ENCODE results near the gene BLVRB. TPM values are rescaled to one million over a fixed set of nuclear protein-coding genes. Genes with fewer than 3 reads are reported as not detected.
A peak's percentile ranks its signal among the peaks of the same experiment; 100 is the strongest.

Gene BLVRB
- total and polyA plus RNA-seq, 7 donors = 115 to 232 (median 197) TPM

DNA sequence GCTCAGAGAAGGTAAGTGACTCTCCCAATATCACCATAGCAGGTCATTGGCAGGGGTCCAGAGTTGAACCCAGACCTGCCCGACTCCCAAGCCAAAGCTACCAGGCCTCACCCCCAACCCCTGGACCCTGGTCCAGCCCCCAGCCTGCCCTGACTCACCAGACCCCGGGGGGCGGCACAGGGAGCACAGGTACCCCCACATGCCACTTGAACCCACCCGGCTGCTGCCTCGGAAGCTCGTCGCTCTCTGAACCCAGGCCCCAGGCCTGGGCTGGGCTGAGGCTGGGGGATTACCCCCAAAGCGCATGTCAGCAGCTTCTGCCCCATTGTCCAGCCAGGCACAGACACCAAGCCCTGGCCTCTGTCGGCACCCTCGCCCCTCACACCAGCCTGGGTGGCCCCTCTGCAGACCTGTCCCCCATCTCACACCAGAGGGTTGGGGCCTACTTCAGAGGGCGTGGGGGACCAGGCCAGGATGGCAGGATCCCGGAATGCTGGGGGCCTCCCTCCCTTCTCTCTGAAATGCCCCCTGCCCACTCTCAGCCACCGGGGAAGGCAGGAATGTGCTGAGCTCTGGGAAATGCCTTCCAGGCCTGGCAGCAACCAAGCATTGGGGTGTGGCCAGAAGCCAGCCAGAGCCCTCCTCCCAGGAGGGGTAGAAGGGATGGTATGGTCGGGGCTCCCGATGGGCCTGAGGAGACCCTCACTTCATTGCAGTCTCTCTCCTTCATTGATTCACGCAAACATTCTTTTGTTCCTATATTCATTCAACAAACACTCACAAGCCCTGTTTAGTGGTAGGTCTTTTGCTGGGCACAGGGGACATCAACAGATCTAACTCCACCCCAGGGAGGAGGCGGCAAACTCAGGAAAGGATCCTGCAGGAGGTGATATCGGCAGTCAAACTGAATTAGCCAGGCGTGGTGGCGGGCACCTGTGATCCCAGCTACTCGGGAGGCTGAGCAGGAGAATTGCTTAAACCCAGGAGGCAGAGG lies 50.7 kb downstream of the BLVRB start:
- H3K36me3 ChIP-seq = no peaks in the 10 kb centered on the region
- WGBS, 2 donors = 89 to 90% methylated on average over 21 of the region's 21 CpGs
- intact Hi-C loops (cut with DNase I) = loop anchor here (5.0 kb wide), 1 partner anchor 32 kb away; no protein-coding TSS in a partner anchor
- peaks cover 0 to 10% (median 5%) of the 10 kb centered on the region in 4 donors for H3K4me1 ChIP-seq
- H3K4me3 ChIP-seq = no peak overlapping the region
- TF ChIP-seq EP300 (IDR thresholded peaks at IDR 0.05) (no peak), POLR2A (IDR thresholded peaks at IDR 0.05) (no peak), POLR2AphosphoS5 (IDR thresholded peaks at IDR 0.05) (no peak)
- TF ChIP-seq, protein P1, sequence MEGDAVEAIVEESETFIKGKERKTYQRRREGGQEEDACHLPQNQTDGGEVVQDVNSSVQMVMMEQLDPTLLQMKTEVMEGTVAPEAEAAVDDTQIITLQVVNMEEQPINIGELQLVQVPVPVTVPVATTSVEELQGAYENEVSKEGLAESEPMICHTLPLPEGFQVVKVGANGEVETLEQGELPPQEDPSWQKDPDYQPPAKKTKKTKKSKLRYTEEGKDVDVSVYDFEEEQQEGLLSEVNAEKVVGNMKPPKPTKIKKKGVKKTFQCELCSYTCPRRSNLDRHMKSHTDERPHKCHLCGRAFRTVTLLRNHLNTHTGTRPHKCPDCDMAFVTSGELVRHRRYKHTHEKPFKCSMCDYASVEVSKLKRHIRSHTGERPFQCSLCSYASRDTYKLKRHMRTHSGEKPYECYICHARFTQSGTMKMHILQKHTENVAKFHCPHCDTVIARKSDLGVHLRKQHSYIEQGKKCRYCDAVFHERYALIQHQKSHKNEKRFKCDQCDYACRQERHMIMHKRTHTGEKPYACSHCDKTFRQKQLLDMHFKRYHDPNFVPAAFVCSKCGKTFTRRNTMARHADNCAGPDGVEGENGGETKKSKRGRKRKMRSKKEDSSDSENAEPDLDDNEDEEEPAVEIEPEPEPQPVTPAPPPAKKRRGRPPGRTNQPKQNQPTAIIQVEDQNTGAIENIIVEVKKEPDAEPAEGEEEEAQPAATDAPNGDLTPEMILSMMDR (IDR thresholded peaks at IDR 0.05) = no peak
- no peaks in the 10 kb centered on the region for H3K9me3 ChIP-seq
- no peaks in the 10 kb centered on the region for H3K27me3 ChIP-seq
- no peak overlapping the region for H3K27ac ChIP-seq
- no peak for DNase-seq

DNA sequence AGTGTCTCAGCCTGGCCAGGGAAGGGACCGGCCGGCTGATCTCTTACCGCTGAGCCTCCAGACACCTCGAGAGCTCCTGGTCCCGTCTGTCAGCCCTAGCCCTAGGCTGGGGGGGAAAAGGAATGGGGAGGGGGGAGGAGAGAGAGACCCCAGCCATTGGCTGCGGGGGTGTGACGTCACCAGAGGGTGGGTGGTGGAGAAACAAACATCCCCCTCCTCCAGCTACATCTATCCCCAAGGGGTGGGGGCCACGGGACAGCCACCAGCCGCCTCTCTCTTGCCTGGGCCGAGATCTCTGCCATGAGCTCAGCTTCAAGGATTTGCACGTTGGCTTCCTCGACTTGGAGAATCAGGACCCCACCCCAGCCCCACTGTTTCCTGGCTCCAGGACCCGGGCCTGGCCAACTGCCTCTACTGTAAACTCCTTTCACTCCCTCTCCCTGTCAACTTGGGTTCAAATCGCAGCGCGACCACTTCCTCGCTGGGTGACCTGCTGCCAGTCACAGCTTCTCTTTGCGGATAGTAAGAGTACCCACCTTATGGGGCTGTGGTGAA lies 52.2 kb downstream of the BLVRB start, which contains the start of gene PRX:
PRX (minus strand) TSS at position 88 of the 555 bp plus-strand sequence. CDS start 5,446 bp downstream, outside the sequence.
- Histone ChIP-seq H3K36me3 (no peaks in the 10 kb centered on the region), H3K27me3 (no peaks in the 10 kb centered on the region), H3K4me1 (peaks cover 0 to 10% (median 5%) of the 10 kb centered on the region in 4 donors), H3K4me3 (no peak within 1 kb of the TSS), H3K27ac (no peak within 1 kb of the TSS), H3K9me3 (no peaks in the 10 kb centered on the region)
- DNase-seq = no peak
- no peak for TF ChIP-seq POLR2AphosphoS5 (IDR thresholded peaks at IDR 0.05)
- TF ChIP-seq, protein P1 (IDR thresholded peaks at IDR 0.05) = no peak
- no peak for TF ChIP-seq EP300 (IDR thresholded peaks at IDR 0.05)
- no peak for TF ChIP-seq POLR2A (IDR thresholded peaks at IDR 0.05)
- intact Hi-C loops (cut with DNase I) = loop anchor here (5.0 kb wide), 1 partner anchor 34 kb away; no protein-coding TSS in a partner anchor
- 46 to 53% methylated on average over 18 of the region's 18 CpGs for WGBS, 2 donors

DNA sequence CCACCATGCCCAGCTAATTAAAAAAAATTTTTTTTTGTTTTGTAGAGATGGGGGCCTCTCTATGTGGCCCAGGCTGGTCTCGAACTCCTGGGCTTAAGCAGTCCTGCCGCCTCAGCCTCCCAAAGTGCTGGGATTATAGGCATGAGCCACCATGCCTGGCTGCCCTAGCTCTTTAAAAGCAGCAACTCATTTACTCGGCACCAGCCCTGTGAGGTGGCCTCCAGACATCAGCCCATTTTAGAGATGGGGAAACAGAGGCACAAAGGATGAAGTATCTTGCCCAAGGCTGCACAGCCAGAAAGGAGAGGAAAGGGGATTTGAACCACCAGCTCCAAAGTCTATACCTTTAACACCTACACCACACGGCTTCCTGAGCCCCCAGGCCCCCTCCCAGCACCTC lies 52.7 kb downstream of the BLVRB start:
- TF ChIP-seq POLR2A (IDR thresholded peaks at IDR 0.05) (no peak), EP300 (IDR thresholded peaks at IDR 0.05) (no peak), POLR2AphosphoS5 (IDR thresholded peaks at IDR 0.05) (no peak)
- intact Hi-C loops (cut with DNase I) = loop anchor here (5.0 kb wide), 1 partner anchor 34 kb away; no protein-coding TSS in a partner anchor
- H3K27me3 ChIP-seq = no peaks in the 10 kb centered on the region
- H3K4me1 ChIP-seq = peaks cover 0 to 10% (median 5%) of the 10 kb centered on the region in 4 donors
- DNase-seq = no peak
- no peak overlapping the region for H3K4me3 ChIP-seq
- H3K36me3 ChIP-seq = no peaks in the 10 kb centered on the region
- 75 to 79% methylated on average over 4 of the region's 4 CpGs for WGBS, 2 donors
- H3K27ac ChIP-seq = no peak overlapping the region
- no peaks in the 10 kb centered on the region for H3K9me3 ChIP-seq

DNA sequence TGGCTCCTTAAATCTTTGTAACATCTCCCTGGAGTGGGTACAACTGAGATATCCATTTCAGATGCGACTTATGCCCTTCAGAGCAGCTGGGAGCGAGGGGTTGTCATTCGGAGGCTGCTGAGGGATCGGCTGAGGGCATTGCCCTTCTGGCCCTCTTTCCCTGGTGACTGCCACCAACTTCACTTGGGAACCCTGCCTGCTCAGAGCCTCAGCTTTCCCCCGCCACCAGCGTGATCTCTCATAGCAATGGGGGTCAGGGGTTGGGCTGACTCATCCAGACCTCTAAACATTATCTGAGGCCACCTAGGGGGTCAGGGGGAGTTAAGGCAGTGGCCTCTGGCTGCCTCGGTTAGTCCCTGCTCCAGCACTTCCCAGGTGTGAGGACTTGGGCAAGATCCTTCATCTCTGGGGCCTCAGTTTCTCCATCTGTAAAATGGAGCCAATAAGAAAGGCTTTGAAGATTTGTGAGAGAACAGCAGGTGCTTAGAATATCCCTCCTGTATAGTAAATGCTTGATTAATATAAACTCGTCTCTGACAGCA lies 53.5 kb downstream of the BLVRB start:
- no peak for DNase-seq
- 73 to 85% methylated on average over 8 of the region's 8 CpGs for WGBS, 2 donors

More for the DNA sequence above, 53.5 kb downstream of the BLVRB start:
- TF ChIP-seq POLR2A (IDR thresholded peaks at IDR 0.05) = no peak
- TF ChIP-seq EP300 (IDR thresholded peaks at IDR 0.05) = no peak
- no peak for TF ChIP-seq POLR2AphosphoS5 (IDR thresholded peaks at IDR 0.05)
- TF ChIP-seq, protein P1 (IDR thresholded peaks at IDR 0.05) = no peak
- Histone ChIP-seq H3K36me3 (no peaks in the 10 kb centered on the region), H3K9me3 (no peaks in the 10 kb centered on the region), H3K4me3 (no peak overlapping the region), H3K27ac (peak overlapping the region in 2 of 4 donors; percentile 31 to 69), H3K4me1 (peaks cover 0 to 10% (median 5%) of the 10 kb centered on the region in 4 donors), H3K27me3 (no peaks in the 10 kb centered on the region)
- intact Hi-C loops (cut with DNase I) = loop anchor here (5.0 kb wide), 1 partner anchor 35 kb away; no protein-coding TSS in a partner anchor
